Loucy (cell line): Measurements from ENCODE around the gene HPCAL4.

Source experiments
- H2AFZ ChIP-seq: fragments of 200-600 bp; sonication (generic); 2 replicates; pipeline ENCODE4 v1.6.0; 2016; ENCODE audit warnings: antibody characterized with exemption, mild to moderate bottlenecking, low read length, moderate library complexity
- H3F3A ChIP-seq: fragments of 200-600 bp; 2 replicates; pipeline ENCODE4 v1.6.0; 2016; ENCODE audit warnings: antibody characterized with exemption, low read depth, mild to moderate bottlenecking
- H3K27me3 ChIP-seq: fragments of 200-600 bp; sonication (generic); 2 replicates; pipeline ENCODE4 v1.6.1; 2014; ENCODE audit warnings: low read length, mild to moderate bottlenecking; ENCODE audit not compliant: insufficient read depth, poor library complexity, severe bottlenecking
- H3K36me3 ChIP-seq: fragments of 200-600 bp; sonication (generic); 2 replicates; pipeline ENCODE4 v1.6.1; 2016; ENCODE audit warnings: low read length; ENCODE audit not compliant: insufficient read depth
- H3K4me1 ChIP-seq: fragments of 200-600 bp; sonication (generic); 2 replicates; pipeline ENCODE4 v1.5.1; 2014; ENCODE audit warnings: low read length, mild to moderate bottlenecking; ENCODE audit not compliant: insufficient read depth, poor library complexity, severe bottlenecking
- H3K4me2 ChIP-seq: fragments of 200-600 bp; sonication (generic); 2 replicates; pipeline ENCODE4 v1.6.0; 2014; ENCODE audit warnings: antibody characterized with exemption, low read length, low read depth, mild to moderate bottlenecking; ENCODE audit not compliant: poor library complexity, severe bottlenecking
- H3K4me3 ChIP-seq: fragments of 200-600 bp; sonication (generic); 2 replicates; pipeline ENCODE4 v1.5.1; 2014; ENCODE audit warnings: low read length, mild to moderate bottlenecking, mixed read lengths; ENCODE audit not compliant: poor library complexity, severe bottlenecking
- H3K79me2 ChIP-seq: fragments of 200-600 bp; sonication (generic); 2 replicates; pipeline ENCODE4 v1.6.1; 2014; ENCODE audit warnings: low read length; ENCODE audit not compliant: insufficient read depth
- H3K9ac ChIP-seq: fragments of 200-600 bp; sonication (generic); 2 replicates; pipeline ENCODE4 v1.6.0; 2014; ENCODE audit warnings: mild to moderate bottlenecking, low read depth, low read length, moderate library complexity; ENCODE audit not compliant: poor library complexity, severe bottlenecking
- H3K9me2 ChIP-seq: fragments of 200-600 bp; sonication (generic); replicated peaks from 2 replicates; pipeline ENCODE4 v1.6.1; 2016; ENCODE audit warnings: low read depth, low read length, mixed read lengths
- H3K9me3 ChIP-seq: fragments of 200-600 bp; sonication (generic); 2 replicates; pipeline ENCODE4 v1.6.1; 2014; ENCODE audit warnings: mild to moderate bottlenecking, antibody characterized with exemption, low read length, low read depth; ENCODE audit not compliant: insufficient read depth
- H4K20me1 ChIP-seq: fragments of 200-600 bp; sonication (generic); 2 replicates; pipeline ENCODE4 v1.6.0; 2014; ENCODE audit warnings: antibody characterized with exemption, low read length, mild to moderate bottlenecking; ENCODE audit not compliant: insufficient read depth, poor library complexity, severe bottlenecking
- EZH2phosphoT487 ChIP-seq: fragments of 200-600 bp; IDR thresholded peaks from 2 replicates; pipeline ENCODE4 v1.6.1; 2018; ENCODE audit warnings: antibody characterized with exemption, mild to moderate bottlenecking, moderate library complexity, borderline replicate concordance
- TF ChIP-seq, protein P1 (sequence below): fragments of 200-600 bp; sonication (generic); conservative IDR thresholded peaks from 2 replicates; pipeline ENCODE4 v1.5.1; 2014; ENCODE audit warnings: mild to moderate bottlenecking, antibody characterized with exemption, low read length

Gene HPCAL4

GRCh38 chr1:39679821-39680220 is 11.4 kb downstream of the HPCAL4 start:
- H3K36me3 ChIP-seq, result no peaks in the 10 kb centered on the region
- TF ChIP-seq, protein P1, sequence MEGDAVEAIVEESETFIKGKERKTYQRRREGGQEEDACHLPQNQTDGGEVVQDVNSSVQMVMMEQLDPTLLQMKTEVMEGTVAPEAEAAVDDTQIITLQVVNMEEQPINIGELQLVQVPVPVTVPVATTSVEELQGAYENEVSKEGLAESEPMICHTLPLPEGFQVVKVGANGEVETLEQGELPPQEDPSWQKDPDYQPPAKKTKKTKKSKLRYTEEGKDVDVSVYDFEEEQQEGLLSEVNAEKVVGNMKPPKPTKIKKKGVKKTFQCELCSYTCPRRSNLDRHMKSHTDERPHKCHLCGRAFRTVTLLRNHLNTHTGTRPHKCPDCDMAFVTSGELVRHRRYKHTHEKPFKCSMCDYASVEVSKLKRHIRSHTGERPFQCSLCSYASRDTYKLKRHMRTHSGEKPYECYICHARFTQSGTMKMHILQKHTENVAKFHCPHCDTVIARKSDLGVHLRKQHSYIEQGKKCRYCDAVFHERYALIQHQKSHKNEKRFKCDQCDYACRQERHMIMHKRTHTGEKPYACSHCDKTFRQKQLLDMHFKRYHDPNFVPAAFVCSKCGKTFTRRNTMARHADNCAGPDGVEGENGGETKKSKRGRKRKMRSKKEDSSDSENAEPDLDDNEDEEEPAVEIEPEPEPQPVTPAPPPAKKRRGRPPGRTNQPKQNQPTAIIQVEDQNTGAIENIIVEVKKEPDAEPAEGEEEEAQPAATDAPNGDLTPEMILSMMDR, result no peak

GRCh38 chr1:39678889-39679288 is 12.3 kb downstream of the HPCAL4 start:
- no peak overlapping the region for H2AFZ ChIP-seq
- H3K4me1 ChIP-seq, result no peaks in the 10 kb centered on the region
- H3K79me2 ChIP-seq, result no peaks in the 10 kb centered on the region
- no peak overlapping the region for H3K4me3 ChIP-seq
- TF ChIP-seq, protein P1, result no peak
- no peak overlapping the region for H3K4me2 ChIP-seq
- no peaks in the 10 kb centered on the region for H3K9me3 ChIP-seq
- H3K36me3 ChIP-seq, result no peaks in the 10 kb centered on the region
- H3K9me2 ChIP-seq, result no peaks in the 10 kb centered on the region
- no peaks in the 10 kb centered on the region for H4K20me1 ChIP-seq
- H3K9ac ChIP-seq, result no peak overlapping the region
- no peaks in the 10 kb centered on the region for H3K27me3 ChIP-seq
- no peaks in the 10 kb centered on the region for H3F3A ChIP-seq

More at GRCh38 chr1:39679821-39680220, 11.4 kb downstream of the HPCAL4 start:
- Histone ChIP-seq H3K9me3 (no peaks in the 10 kb centered on the region), H3K9ac (no peak overlapping the region), H3K9me2 (no peaks in the 10 kb centered on the region), H3K27me3 (no peaks in the 10 kb centered on the region), H3F3A (no peaks in the 10 kb centered on the region), H3K79me2 (no peaks in the 10 kb centered on the region), H3K4me3 (no peak overlapping the region), H3K4me1 (no peaks in the 10 kb centered on the region), H2AFZ (no peak overlapping the region), H3K4me2 (no peak overlapping the region), H4K20me1 (no peaks in the 10 kb centered on the region)

DNA sequence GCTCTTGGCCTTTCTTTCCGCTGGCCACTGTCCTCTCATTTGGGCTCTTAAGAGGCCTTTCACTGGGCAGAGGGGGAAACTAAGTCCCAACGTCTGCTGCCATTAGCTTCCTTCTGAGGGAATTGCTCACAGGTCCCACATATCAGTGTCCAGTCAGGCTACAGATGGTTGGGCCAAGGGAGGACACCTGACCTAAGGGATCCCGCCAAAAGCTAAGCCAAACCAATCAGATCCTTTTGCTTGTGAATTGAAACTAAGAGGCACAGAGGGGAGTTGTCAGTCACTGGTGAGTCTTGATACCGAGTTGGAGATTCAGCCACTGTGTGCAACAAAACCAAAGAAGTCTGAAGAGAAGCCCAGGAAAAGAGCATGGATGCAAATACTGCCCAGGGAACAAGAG is 13.6 kb downstream of the HPCAL4 start:
- Histone ChIP-seq H3K9ac (no peak overlapping the region), H3K79me2 (no peaks in the 10 kb centered on the region), H3K36me3 (no peaks in the 10 kb centered on the region), H3K9me3 (no peaks in the 10 kb centered on the region), H3K27me3 (no peaks in the 10 kb centered on the region), H3F3A (no peaks in the 10 kb centered on the region), H3K4me3 (no peak overlapping the region), H2AFZ (no peak overlapping the region), H3K4me1 (no peaks in the 10 kb centered on the region), H3K9me2 (no peaks in the 10 kb centered on the region), H4K20me1 (no peaks in the 10 kb centered on the region), H3K4me2 (no peak overlapping the region)
- TF ChIP-seq, protein P1, result no peak
- TF ChIP-seq EZH2phosphoT487, result no peak
